ENCODE results near the gene CBX1.

DNA sequence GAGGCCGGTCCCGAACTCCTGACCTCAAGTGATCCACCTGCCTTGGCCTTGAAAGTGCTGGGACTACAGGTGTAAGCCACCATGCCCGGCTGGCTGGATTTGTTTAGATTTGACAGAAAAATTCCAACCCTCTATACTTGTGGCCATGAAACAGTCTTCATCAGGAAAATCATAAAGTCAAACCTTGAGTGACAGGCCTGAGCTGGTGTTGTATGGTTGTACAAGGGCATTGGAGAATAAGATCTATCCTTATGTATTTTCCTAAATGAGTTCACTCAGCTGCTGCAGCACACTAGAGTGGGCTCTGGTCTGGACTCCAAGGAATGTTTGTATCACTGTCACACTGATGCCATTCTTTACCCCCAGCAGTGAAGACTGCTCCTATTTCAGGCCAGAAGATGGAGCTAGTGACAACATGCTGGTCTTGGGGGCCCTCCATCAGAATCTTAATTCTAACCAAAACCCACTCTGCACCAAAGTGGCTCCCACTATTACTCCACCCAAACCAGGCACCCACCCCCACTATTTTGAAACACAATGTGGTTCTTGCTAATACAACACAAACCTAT is 33.7 kb upstream of the CBX1 start:
- TF ChIP-seq, protein P1, sequence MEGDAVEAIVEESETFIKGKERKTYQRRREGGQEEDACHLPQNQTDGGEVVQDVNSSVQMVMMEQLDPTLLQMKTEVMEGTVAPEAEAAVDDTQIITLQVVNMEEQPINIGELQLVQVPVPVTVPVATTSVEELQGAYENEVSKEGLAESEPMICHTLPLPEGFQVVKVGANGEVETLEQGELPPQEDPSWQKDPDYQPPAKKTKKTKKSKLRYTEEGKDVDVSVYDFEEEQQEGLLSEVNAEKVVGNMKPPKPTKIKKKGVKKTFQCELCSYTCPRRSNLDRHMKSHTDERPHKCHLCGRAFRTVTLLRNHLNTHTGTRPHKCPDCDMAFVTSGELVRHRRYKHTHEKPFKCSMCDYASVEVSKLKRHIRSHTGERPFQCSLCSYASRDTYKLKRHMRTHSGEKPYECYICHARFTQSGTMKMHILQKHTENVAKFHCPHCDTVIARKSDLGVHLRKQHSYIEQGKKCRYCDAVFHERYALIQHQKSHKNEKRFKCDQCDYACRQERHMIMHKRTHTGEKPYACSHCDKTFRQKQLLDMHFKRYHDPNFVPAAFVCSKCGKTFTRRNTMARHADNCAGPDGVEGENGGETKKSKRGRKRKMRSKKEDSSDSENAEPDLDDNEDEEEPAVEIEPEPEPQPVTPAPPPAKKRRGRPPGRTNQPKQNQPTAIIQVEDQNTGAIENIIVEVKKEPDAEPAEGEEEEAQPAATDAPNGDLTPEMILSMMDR (IDR thresholded peaks at IDR 0.05; ENCODE audit: extremely low read depth in 1 of 2, insufficient read depth in 1 of 2, low read depth in 1 of 2, low read length in 2 of 2) = peak; percentile 3 to 27
- TF ChIP-seq POLR2A (IDR thresholded peaks at IDR 0.05; ENCODE audit: low read depth, low read length) = no peak
